GM12864 (cell line): ENCODE data around the gene ATP2A3.

Source experiments
- DNase-seq: peaks from one replicate; pipeline ENCODE4 v3.0.0-alpha.2; 2011; ENCODE audit warnings: low read depth
- H3K4me3 ChIP-seq: 2 replicates; pipeline ENCODE4 v1.5.1; 2011; ENCODE audit warnings: mild to moderate bottlenecking, low read depth, low read length, control low read depth
- CTCF ChIP-seq: IDR thresholded peaks from 2 replicates; pipeline ENCODE4 v1.5.1; 2011; ENCODE audit warnings: low read depth, mild to moderate bottlenecking, moderate library complexity, low read length, control low read depth, inconsistent platforms; ENCODE audit errors: missing control alignments

ATP2A3 gene

GRCh38 chr17:3909257-3909656, 55.0 kb downstream of the ATP2A3 start:
- no peak for DNase-seq
- H3K4me3 ChIP-seq, result no peak overlapping the region
- TF ChIP-seq CTCF, result no peak

GRCh38 chr17:3907483-3908216, 56.6 kb downstream of the ATP2A3 start:
- DNase-seq, result no peak
- TF ChIP-seq CTCF, result peak; percentile 52
- H3K4me3 ChIP-seq, result no peak overlapping the region

- H3K4me3 ChIP-seq, result no peak overlapping the region
- TF ChIP-seq CTCF, result no peak
- DNase-seq, result no peak
Measured at GRCh38 chr17:3906881-3907280, 57.4 kb downstream of the ATP2A3 start.

GRCh38 chr17:3905017-3905520, 59.2 kb downstream of the ATP2A3 start:
- DNase-seq, result no peak
- no peak overlapping the region for H3K4me3 ChIP-seq
- TF ChIP-seq CTCF, result no peak

GRCh38 chr17:3904501-3904900, 59.7 kb downstream of the ATP2A3 start:
- TF ChIP-seq CTCF, result no peak
- DNase-seq, result no peak
- H3K4me3 ChIP-seq, result no peak overlapping the region

GRCh38 chr17:3903881-3904290, 60.4 kb downstream of the ATP2A3 start:
- H3K4me3 ChIP-seq, result no peak overlapping the region
- DNase-seq, result no peak
- TF ChIP-seq CTCF, result no peak
